Measurements from ENCODE around the gene FTHL17. TPM values are rescaled to one million over a fixed set of nuclear protein-coding genes. Genes with fewer than 3 reads are reported as not detected.

Gene FTHL17
- total RNA-seq, 1 donor from 2014 or later, result not detected

DNA sequence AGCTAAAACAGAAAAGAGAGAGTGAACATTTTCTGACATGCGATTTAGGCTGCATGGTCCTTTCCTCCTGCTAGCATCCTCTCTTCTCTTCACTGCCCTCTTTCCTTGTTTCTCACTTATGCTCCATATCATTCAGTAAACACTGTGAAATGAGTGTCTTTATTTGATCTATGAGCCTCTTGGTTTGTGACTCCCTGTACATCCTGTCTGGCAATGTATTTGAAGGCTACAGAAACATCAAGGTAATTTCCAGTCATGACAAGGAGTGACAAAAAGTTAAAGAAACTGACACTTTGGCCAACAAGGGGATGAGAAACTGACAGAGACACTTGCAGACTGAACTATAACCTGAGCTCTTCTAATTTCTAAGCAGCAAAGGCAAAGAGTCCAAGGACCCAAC is 8.7 kb downstream of the FTHL17 start:
- H3K4me3 Mint-ChIP-seq (ENCODE audit: low read depth), result no peak overlapping the region
- peaks cover 23% of the 10 kb centered on the region for H3K9me3 Mint-ChIP-seq (ENCODE audit: low read depth)
- TF ChIP-seq, protein P1, sequence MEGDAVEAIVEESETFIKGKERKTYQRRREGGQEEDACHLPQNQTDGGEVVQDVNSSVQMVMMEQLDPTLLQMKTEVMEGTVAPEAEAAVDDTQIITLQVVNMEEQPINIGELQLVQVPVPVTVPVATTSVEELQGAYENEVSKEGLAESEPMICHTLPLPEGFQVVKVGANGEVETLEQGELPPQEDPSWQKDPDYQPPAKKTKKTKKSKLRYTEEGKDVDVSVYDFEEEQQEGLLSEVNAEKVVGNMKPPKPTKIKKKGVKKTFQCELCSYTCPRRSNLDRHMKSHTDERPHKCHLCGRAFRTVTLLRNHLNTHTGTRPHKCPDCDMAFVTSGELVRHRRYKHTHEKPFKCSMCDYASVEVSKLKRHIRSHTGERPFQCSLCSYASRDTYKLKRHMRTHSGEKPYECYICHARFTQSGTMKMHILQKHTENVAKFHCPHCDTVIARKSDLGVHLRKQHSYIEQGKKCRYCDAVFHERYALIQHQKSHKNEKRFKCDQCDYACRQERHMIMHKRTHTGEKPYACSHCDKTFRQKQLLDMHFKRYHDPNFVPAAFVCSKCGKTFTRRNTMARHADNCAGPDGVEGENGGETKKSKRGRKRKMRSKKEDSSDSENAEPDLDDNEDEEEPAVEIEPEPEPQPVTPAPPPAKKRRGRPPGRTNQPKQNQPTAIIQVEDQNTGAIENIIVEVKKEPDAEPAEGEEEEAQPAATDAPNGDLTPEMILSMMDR (IDR thresholded peaks at IDR 0.05; ENCODE audit: unreplicated experiment), result no peak
- H3K27me3 Mint-ChIP-seq, result no peaks in the 10 kb centered on the region
- H3K36me3 Mint-ChIP-seq (ENCODE audit: insufficient read depth), result no peaks in the 10 kb centered on the region
- no peak for DNase-seq (ENCODE audit: low spot score, unreplicated experiment)
- no peak overlapping the region for H3K27ac Mint-ChIP-seq
- no peaks in the 10 kb centered on the region for H3K4me1 Mint-ChIP-seq (ENCODE audit: low read depth)

GRCh38 chrX:31061091-31061490 is 10.8 kb downstream of the FTHL17 start:
- TF ChIP-seq, protein P1 (IDR thresholded peaks at IDR 0.05; ENCODE audit: unreplicated experiment), result no peak
- Mint-ChIP-seq H3K9me3 (ENCODE audit: low read depth) (peaks cover 22% of the 10 kb centered on the region), H3K4me1 (ENCODE audit: low read depth) (no peaks in the 10 kb centered on the region), H3K4me3 (ENCODE audit: low read depth) (no peak overlapping the region), H3K27ac (no peak overlapping the region), H3K27me3 (no peaks in the 10 kb centered on the region), H3K36me3 (ENCODE audit: insufficient read depth) (no peaks in the 10 kb centered on the region)
- DNase-seq (ENCODE audit: low spot score, unreplicated experiment), result no peak

DNA sequence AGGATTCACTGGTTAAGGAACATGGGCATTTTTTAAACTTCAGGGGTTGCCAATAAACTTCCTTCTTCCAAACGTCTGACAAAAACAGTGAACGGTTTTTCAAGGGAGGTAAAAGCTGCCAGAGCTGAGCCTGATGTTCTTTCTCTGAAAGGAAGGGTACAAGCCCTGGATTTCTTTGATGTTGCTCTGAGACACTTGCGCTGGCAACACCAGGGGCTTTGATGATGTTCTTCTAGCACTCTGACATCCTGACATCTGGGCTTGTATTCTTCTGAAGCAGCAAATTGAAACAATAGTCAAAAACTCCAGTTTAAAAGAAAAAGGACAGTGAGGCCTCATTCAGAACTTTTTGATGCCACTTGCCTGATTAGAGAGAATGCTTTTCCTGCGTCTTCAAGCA is 11.8 kb downstream of the FTHL17 start:
- Mint-ChIP-seq H3K27ac (no peak overlapping the region), H3K27me3 (no peaks in the 10 kb centered on the region)
- TF ChIP-seq, protein P1 (IDR thresholded peaks at IDR 0.05; ENCODE audit: unreplicated experiment), result no peak

GRCh38 chrX:31058284-31058683 is 13.6 kb downstream of the FTHL17 start:
- Mint-ChIP-seq H3K27ac (no peak overlapping the region), H3K36me3 (ENCODE audit: insufficient read depth) (no peaks in the 10 kb centered on the region), H3K9me3 (ENCODE audit: low read depth) (peaks cover 15% of the 10 kb centered on the region), H3K27me3 (no peaks in the 10 kb centered on the region), H3K4me3 (ENCODE audit: low read depth) (no peak overlapping the region), H3K4me1 (ENCODE audit: low read depth) (no peaks in the 10 kb centered on the region)
- DNase-seq (ENCODE audit: low spot score, unreplicated experiment), result no peak
- TF ChIP-seq, protein P1 (IDR thresholded peaks at IDR 0.05; ENCODE audit: unreplicated experiment), result no peak

More for the DNA sequence above, 11.8 kb downstream of the FTHL17 start:
- Mint-ChIP-seq H3K4me1 (ENCODE audit: low read depth) (no peaks in the 10 kb centered on the region), H3K9me3 (ENCODE audit: low read depth) (peaks cover 17% of the 10 kb centered on the region), H3K36me3 (ENCODE audit: insufficient read depth) (no peaks in the 10 kb centered on the region), H3K4me3 (ENCODE audit: low read depth) (no peak overlapping the region)
- no peak for DNase-seq (ENCODE audit: low spot score, unreplicated experiment)

DNA sequence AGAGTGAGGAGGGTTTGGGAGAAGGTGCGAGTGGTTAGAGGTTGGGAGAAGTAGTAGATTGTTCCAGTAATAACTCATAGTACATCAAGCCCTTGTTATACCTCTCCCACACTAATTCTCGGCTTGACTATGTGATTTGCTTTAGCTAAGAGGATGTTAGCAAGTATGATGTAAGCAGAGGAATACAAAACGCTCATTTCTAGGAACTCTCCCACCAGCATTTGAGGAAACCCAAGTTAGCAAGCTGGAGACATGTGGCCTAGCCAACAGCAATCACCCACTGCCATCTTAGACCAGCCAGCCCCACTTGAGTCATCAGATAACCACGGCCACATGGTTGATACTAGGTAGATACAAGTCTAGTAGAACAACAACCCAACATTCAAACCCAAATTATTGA is 14.2 kb downstream of the FTHL17 start:
- no peak for DNase-seq (ENCODE audit: low spot score, unreplicated experiment)
- Mint-ChIP-seq H3K27me3 (no peaks in the 10 kb centered on the region), H3K4me3 (ENCODE audit: low read depth) (no peak overlapping the region), H3K36me3 (ENCODE audit: insufficient read depth) (no peaks in the 10 kb centered on the region), H3K4me1 (ENCODE audit: low read depth) (no peaks in the 10 kb centered on the region), H3K27ac (no peak overlapping the region), H3K9me3 (ENCODE audit: low read depth) (peaks cover 15% of the 10 kb centered on the region)
- TF ChIP-seq, protein P1 (IDR thresholded peaks at IDR 0.05; ENCODE audit: unreplicated experiment), result no peak
